GM23338 (cell line): ENCODE measurements around the gene SLC25A44. TPM values are rescaled to one million over a fixed set of nuclear protein-coding genes. Genes with fewer than 3 reads are reported as not detected.

ENCODE experiments used
- ATAC-seq: fragments of 200-7000 bp; cut with Tn5 transposase; 3 replicates; pipeline ENCODE4 v1.9.1; 2020
- DNase-seq: peaks from one replicate; pipeline ENCODE4 v3.0.0-alpha.2; 2015; ENCODE audit warnings: low spot score
- H2AFZ ChIP-seq: fragments of 200-600 bp; sonication (generic); 2 replicates; pipeline ENCODE4 v1.8.0; 2016; ENCODE audit warnings: antibody characterized with exemption, mild to moderate bottlenecking, moderate library complexity
- H3F3A ChIP-seq: fragments of 200-600 bp; sonication (generic); replicated peaks from 2 replicates; pipeline ENCODE4 v1.8.0; 2017; ENCODE audit warnings: antibody characterized with exemption, mixed run types, low read depth
- H3K27ac ChIP-seq: fragments of 200-600 bp; sonication (generic); 2 replicates; pipeline ENCODE4 v1.6.1; 2016; ENCODE audit warnings: low read depth
- H3K27me3 ChIP-seq: fragments of 200-600 bp; sonication (generic); 2 replicates; pipeline ENCODE4 v1.8.0; 2016; ENCODE audit warnings: mild to moderate bottlenecking, mixed run types, moderate library complexity; ENCODE audit not compliant: insufficient read depth
- H3K36me3 ChIP-seq: fragments of 200-600 bp; sonication (generic); 2 replicates; pipeline ENCODE4 v1.8.0; 2016; ENCODE audit warnings: mild to moderate bottlenecking; ENCODE audit not compliant: insufficient read depth
- H3K4me1 ChIP-seq: fragments of 200-600 bp; sonication (generic); 2 replicates; pipeline ENCODE4 v1.8.0; 2016; ENCODE audit warnings: mild to moderate bottlenecking, moderate library complexity; ENCODE audit not compliant: insufficient read depth
- H3K4me2 ChIP-seq: fragments of 200-600 bp; sonication (generic); 2 replicates; pipeline ENCODE4 v1.7.1; 2017; ENCODE audit warnings: mixed run types
- H3K4me3 ChIP-seq: fragments of 200-600 bp; sonication (generic); 2 replicates; pipeline ENCODE4 v1.6.1; 2016; ENCODE audit warnings: mixed run types
- H3K79me2 ChIP-seq: fragments of 200-600 bp; sonication (generic); replicated peaks from 2 replicates; pipeline ENCODE4 v1.8.0; 2017; ENCODE audit warnings: mild to moderate bottlenecking; ENCODE audit not compliant: insufficient read depth
- H3K9me2 ChIP-seq: fragments of 200-600 bp; sonication (generic); 2 replicates; pipeline ENCODE4 v1.8.0; 2017; ENCODE audit not compliant: insufficient read depth
- H4K20me1 ChIP-seq: fragments of 200-600 bp; sonication (generic); replicated peaks from 2 replicates; pipeline ENCODE4 v1.8.0; 2017; ENCODE audit warnings: mild to moderate bottlenecking; ENCODE audit not compliant: insufficient read depth
- H3K27ac Mint-ChIP-seq: 2 replicates; pipeline ENCODE4 v1.8.0; 2020; ENCODE audit warnings: inconsistent platforms, mild to moderate bottlenecking, moderate library complexity, mixed read lengths
- H3K27me3 Mint-ChIP-seq: 3 replicates; pipeline ENCODE4 v1.8.0; 2022; ENCODE audit warnings: low read depth, mild to moderate bottlenecking, moderate library complexity, mixed read lengths, inconsistent platforms; ENCODE audit not compliant: insufficient read depth, poor library complexity
- H3K36me3 Mint-ChIP-seq: 3 replicates; pipeline ENCODE4 v1.8.0; 2021; ENCODE audit warnings: low read depth, mild to moderate bottlenecking, inconsistent platforms, moderate library complexity, mixed read lengths
- H3K4me1 Mint-ChIP-seq: 3 replicates; pipeline ENCODE4 v1.8.0; 2020; ENCODE audit warnings: mild to moderate bottlenecking, inconsistent platforms, mixed read lengths
- H3K4me3 Mint-ChIP-seq: 3 replicates; pipeline ENCODE4 v1.8.0; 2021; ENCODE audit warnings: moderate library complexity, mild to moderate bottlenecking, inconsistent platforms, mixed read lengths
- H3K9me3 Mint-ChIP-seq: 3 replicates; pipeline ENCODE4 v1.8.0; 2020; ENCODE audit warnings: moderate library complexity, mild to moderate bottlenecking, inconsistent platforms, mixed read lengths
- CREB1 ChIP-seq: fragments of 250-450 bp; sonication (Bioruptor Pico); IDR thresholded peaks from 2 replicates; pipeline ENCODE4 v1.5.0; 2020; ENCODE audit warnings: low read depth, mild to moderate bottlenecking, moderate library complexity
- EZH2 ChIP-seq: fragments of 200-600 bp; sonication (generic); IDR thresholded peaks from one replicate; pipeline ENCODE4 v1.8.0; 2017; ENCODE audit warnings: antibody characterized with exemption, mild to moderate bottlenecking, low read depth; ENCODE audit not compliant: unreplicated experiment
- EZH2phosphoT487 ChIP-seq: fragments of 200-600 bp; sonication (generic); IDR thresholded peaks from one replicate; pipeline ENCODE4 v1.8.1; 2018; ENCODE audit warnings: antibody characterized with exemption; ENCODE audit not compliant: unreplicated experiment
- JUNB ChIP-seq: IDR thresholded peaks from one replicate; pipeline ENCODE4 v1.6.1; 2016; ENCODE audit warnings: antibody characterized with exemption; ENCODE audit not compliant: unreplicated experiment
- NANOG ChIP-seq: IDR thresholded peaks from 2 replicates; pipeline ENCODE4 v1.6.1; 2016; ENCODE audit warnings: antibody characterized with exemption, borderline replicate concordance
- POLR2AphosphoS5 ChIP-seq: IDR thresholded peaks from 2 replicates; pipeline ENCODE4 v1.6.1; 2016; ENCODE audit warnings: antibody characterized with exemption, low read depth
- STAT1 ChIP-seq: IDR thresholded peaks from one replicate; pipeline ENCODE4 v1.6.1; 2016; ENCODE audit warnings: antibody characterized with exemption; ENCODE audit not compliant: unreplicated experiment
- ZNF114 ChIP-seq: fragments of 250-450 bp; sonication (Bioruptor Pico); IDR thresholded peaks from 2 replicates; pipeline ENCODE4 v1.5.0; 2020; ENCODE audit warnings: mild to moderate bottlenecking, moderate library complexity
- ZNF331 ChIP-seq: fragments of 250-450 bp; sonication (Bioruptor Pico); IDR thresholded peaks from 2 replicates; pipeline ENCODE4 v1.5.0; 2020; ENCODE audit warnings: low read depth, mild to moderate bottlenecking, moderate library complexity
- polyA plus RNA-seq: library from polyadenylated mRNA; unstranded; fragments of >200 nt; fragmentation: Nextera tagmentation; extraction: Ambion mirVana; gene quantifications from 2 replicates; pipeline ENCODE4 v1.2.1, GENCODE V29; 2016
- total RNA-seq: library from RNA; depleted of rRNA; stranded (reverse); fragments of >200 nt; shearing (Covaris generic); gene quantifications from 2 replicates; pipeline ENCODE4 v1.2.3, GENCODE V29; 2014
- TF ChIP-seq, protein P1 (sequence below): IDR thresholded peaks from one replicate; pipeline ENCODE4 v1.6.1; 2018; ENCODE audit warnings: antibody characterized with exemption; ENCODE audit not compliant: unreplicated experiment
- TF ChIP-seq, protein P2 (sequence below): fragments of 250-450 bp; sonication (Bioruptor Pico); IDR thresholded peaks from 2 replicates; pipeline ENCODE4 v1.5.0; 2020; ENCODE audit warnings: mild to moderate bottlenecking, moderate library complexity
- TF ChIP-seq, protein P3 (sequence below), 2 experiments: fragments of 200-600 bp in 1 of 2; sonication (generic) in 1 of 2; conservative IDR thresholded peaks; 2 replicates each; pipeline versions ENCODE4 v1.5.1 to v1.6.1; 2016 to 2017; ENCODE audit warnings: antibody characterized with exemption in 2 of 2, low read depth in 2 of 2, mild to moderate bottlenecking in 2 of 2, moderate library complexity in 1 of 2
- TF ChIP-seq, protein P4 (sequence below): IDR thresholded peaks from 2 replicates; pipeline ENCODE4 v1.6.1; 2016; ENCODE audit warnings: antibody characterized with exemption

Gene SLC25A44
- total and polyA plus RNA-seq, 2 experiments from 2014 or later, result 7.0 to 25.1 TPM

- H3K27ac Mint-ChIP-seq, result no peak overlapping the region
- H3K9me3 Mint-ChIP-seq, result no peaks in the 10 kb centered on the region
- H3K9me2 ChIP-seq, result no peaks in the 10 kb centered on the region
- no peak overlapping the region for H3K4me3 ChIP-seq
- H3K4me3 Mint-ChIP-seq, result no peak overlapping the region
- H3K4me2 ChIP-seq, result no peak overlapping the region
- peaks cover 14% of the 10 kb centered on the region for H3K27me3 Mint-ChIP-seq
- no peak for TF ChIP-seq NANOG
- no peak for TF ChIP-seq STAT1
- TF ChIP-seq EZH2phosphoT487, result no peak
- TF ChIP-seq, protein P1, sequence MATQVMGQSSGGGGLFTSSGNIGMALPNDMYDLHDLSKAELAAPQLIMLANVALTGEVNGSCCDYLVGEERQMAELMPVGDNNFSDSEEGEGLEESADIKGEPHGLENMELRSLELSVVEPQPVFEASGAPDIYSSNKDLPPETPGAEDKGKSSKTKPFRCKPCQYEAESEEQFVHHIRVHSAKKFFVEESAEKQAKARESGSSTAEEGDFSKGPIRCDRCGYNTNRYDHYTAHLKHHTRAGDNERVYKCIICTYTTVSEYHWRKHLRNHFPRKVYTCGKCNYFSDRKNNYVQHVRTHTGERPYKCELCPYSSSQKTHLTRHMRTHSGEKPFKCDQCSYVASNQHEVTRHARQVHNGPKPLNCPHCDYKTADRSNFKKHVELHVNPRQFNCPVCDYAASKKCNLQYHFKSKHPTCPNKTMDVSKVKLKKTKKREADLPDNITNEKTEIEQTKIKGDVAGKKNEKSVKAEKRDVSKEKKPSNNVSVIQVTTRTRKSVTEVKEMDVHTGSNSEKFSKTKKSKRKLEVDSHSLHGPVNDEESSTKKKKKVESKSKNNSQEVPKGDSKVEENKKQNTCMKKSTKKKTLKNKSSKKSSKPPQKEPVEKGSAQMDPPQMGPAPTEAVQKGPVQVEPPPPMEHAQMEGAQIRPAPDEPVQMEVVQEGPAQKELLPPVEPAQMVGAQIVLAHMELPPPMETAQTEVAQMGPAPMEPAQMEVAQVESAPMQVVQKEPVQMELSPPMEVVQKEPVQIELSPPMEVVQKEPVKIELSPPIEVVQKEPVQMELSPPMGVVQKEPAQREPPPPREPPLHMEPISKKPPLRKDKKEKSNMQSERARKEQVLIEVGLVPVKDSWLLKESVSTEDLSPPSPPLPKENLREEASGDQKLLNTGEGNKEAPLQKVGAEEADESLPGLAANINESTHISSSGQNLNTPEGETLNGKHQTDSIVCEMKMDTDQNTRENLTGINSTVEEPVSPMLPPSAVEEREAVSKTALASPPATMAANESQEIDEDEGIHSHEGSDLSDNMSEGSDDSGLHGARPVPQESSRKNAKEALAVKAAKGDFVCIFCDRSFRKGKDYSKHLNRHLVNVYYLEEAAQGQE, result no peak
- no peak for TF ChIP-seq POLR2AphosphoS5
- TF ChIP-seq, protein P2, sequence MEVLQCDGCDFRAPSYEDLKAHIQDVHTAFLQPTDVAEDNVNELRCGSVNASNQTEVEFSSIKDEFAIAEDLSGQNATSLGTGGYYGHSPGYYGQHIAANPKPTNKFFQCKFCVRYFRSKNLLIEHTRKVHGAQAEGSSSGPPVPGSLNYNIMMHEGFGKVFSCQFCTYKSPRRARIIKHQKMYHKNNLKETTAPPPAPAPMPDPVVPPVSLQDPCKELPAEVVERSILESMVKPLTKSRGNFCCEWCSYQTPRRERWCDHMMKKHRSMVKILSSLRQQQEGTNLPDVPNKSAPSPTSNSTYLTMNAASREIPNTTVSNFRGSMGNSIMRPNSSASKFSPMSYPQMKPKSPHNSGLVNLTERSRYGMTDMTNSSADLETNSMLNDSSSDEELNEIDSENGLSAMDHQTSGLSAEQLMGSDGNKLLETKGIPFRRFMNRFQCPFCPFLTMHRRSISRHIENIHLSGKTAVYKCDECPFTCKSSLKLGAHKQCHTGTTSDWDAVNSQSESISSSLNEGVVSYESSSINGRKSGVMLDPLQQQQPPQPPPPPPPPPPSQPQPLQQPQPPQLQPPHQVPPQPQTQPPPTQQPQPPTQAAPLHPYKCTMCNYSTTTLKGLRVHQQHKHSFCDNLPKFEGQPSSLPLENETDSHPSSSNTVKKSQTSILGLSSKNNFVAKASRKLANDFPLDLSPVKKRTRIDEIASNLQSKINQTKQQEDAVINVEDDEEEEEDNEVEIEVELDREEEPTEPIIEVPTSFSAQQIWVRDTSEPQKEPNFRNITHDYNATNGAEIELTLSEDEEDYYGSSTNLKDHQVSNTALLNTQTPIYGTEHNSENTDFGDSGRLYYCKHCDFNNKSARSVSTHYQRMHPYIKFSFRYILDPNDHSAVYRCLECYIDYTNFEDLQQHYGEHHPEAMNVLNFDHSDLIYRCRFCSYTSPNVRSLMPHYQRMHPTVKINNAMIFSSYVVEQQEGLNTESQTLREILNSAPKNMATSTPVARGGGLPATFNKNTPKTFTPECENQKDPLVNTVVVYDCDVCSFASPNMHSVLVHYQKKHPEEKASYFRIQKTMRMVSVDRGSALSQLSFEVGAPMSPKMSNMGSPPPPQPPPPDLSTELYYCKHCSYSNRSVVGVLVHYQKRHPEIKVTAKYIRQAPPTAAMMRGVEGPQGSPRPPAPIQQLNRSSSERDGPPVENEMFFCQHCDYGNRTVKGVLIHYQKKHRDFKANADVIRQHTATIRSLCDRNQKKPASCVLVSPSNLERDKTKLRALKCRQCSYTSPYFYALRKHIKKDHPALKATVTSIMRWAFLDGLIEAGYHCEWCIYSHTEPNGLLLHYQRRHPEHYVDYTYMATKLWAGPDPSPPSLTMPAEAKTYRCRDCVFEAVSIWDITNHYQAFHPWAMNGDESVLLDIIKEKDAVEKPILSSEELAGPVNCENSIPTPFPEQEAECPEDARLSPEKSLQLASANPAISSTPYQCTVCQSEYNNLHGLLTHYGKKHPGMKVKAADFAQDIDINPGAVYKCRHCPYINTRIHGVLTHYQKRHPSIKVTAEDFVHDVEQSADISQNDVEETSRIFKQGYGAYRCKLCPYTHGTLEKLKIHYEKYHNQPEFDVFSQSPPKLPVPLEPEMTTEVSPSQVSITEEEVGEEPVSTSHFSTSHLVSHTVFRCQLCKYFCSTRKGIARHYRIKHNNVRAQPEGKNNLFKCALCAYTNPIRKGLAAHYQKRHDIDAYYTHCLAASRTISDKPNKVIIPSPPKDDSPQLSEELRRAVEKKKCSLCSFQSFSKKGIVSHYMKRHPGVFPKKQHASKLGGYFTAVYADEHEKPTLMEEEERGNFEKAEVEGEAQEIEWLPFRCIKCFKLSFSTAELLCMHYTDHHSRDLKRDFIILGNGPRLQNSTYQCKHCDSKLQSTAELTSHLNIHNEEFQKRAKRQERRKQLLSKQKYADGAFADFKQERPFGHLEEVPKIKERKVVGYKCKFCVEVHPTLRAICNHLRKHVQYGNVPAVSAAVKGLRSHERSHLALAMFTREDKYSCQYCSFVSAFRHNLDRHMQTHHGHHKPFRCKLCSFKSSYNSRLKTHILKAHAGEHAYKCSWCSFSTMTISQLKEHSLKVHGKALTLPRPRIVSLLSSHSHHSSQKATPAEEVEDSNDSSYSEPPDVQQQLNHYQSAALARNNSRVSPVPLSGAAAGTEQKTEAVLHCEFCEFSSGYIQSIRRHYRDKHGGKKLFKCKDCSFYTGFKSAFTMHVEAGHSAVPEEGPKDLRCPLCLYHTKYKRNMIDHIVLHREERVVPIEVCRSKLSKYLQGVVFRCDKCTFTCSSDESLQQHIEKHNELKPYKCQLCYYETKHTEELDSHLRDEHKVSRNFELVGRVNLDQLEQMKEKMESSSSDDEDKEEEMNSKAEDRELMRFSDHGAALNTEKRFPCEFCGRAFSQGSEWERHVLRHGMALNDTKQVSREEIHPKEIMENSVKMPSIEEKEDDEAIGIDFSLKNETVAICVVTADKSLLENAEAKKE (CRISPR knock-in tag), result no peak
- no peak for TF ChIP-seq JUNB
- TF ChIP-seq, protein P3, sequence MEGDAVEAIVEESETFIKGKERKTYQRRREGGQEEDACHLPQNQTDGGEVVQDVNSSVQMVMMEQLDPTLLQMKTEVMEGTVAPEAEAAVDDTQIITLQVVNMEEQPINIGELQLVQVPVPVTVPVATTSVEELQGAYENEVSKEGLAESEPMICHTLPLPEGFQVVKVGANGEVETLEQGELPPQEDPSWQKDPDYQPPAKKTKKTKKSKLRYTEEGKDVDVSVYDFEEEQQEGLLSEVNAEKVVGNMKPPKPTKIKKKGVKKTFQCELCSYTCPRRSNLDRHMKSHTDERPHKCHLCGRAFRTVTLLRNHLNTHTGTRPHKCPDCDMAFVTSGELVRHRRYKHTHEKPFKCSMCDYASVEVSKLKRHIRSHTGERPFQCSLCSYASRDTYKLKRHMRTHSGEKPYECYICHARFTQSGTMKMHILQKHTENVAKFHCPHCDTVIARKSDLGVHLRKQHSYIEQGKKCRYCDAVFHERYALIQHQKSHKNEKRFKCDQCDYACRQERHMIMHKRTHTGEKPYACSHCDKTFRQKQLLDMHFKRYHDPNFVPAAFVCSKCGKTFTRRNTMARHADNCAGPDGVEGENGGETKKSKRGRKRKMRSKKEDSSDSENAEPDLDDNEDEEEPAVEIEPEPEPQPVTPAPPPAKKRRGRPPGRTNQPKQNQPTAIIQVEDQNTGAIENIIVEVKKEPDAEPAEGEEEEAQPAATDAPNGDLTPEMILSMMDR (conservative IDR thresholded peaks at IDR 0.05; ENCODE audit: low read depth in 2 of 2), result no peak
- TF ChIP-seq ZNF114 (CRISPR knock-in tag), result no peak
- no peak for TF ChIP-seq CREB1 (CRISPR knock-in tag)
- TF ChIP-seq, protein P4, sequence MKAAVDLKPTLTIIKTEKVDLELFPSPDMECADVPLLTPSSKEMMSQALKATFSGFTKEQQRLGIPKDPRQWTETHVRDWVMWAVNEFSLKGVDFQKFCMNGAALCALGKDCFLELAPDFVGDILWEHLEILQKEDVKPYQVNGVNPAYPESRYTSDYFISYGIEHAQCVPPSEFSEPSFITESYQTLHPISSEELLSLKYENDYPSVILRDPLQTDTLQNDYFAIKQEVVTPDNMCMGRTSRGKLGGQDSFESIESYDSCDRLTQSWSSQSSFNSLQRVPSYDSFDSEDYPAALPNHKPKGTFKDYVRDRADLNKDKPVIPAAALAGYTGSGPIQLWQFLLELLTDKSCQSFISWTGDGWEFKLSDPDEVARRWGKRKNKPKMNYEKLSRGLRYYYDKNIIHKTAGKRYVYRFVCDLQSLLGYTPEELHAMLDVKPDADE, result no peak
- TF ChIP-seq EZH2, result no peak
- no peak for TF ChIP-seq ZNF331 (CRISPR knock-in tag)
- peaks cover 5% of the 10 kb centered on the region; the same call in 1 of the 2 replicates for H3K4me1 ChIP-seq
- H3K79me2 ChIP-seq, result no peaks in the 10 kb centered on the region
- ATAC-seq, result no peak
- H4K20me1 ChIP-seq, result no peaks in the 10 kb centered on the region
- H3K4me1 Mint-ChIP-seq, result peaks cover 9% of the 10 kb centered on the region; the same call in 2 of the 3 replicates
- no peaks in the 10 kb centered on the region; the same call in 1 of the 2 replicates for H3F3A ChIP-seq
- peaks cover 36% of the 10 kb centered on the region for H3K36me3 ChIP-seq
- no peak for DNase-seq
- H2AFZ ChIP-seq, result no peak overlapping the region
- peaks cover 78% of the 10 kb centered on the region for H3K36me3 Mint-ChIP-seq
- no peak overlapping the region for H3K27ac ChIP-seq
- no peaks in the 10 kb centered on the region for H3K27me3 ChIP-seq
These were observed 59.7 kb downstream of the SLC25A44 start for GRCh38 chr1:156253634-156254033.
